Trophoblast cell (in vitro differentiated cells and primary cell): ENCODE data around the gene ZBED4.

Experiments
- DNase-seq, 2 donors: peaks; one replicate each; pipeline ENCODE4 v3.0.0-alpha.2; 2016
- H2AFZ ChIP-seq: 2 replicates; pipeline ENCODE4 v1.6.1; 2013; ENCODE audit warnings: low read length, moderate library complexity, mild to moderate bottlenecking; ENCODE audit not compliant: insufficient read depth, poor library complexity
- H2AK5ac ChIP-seq: 2 replicates; pipeline ENCODE4 v1.6.1; 2013; ENCODE audit warnings: mild to moderate bottlenecking, low read length
- H2BK120ac ChIP-seq: 2 replicates; pipeline ENCODE4 v1.6.1; 2013; ENCODE audit warnings: low read length, mild to moderate bottlenecking, moderate library complexity; ENCODE audit not compliant: insufficient read depth, poor library complexity
- H2BK12ac ChIP-seq: 2 replicates; pipeline ENCODE4 v1.6.1; 2013; ENCODE audit warnings: mild to moderate bottlenecking, low read length, moderate library complexity
- H2BK5ac ChIP-seq: 2 replicates; pipeline ENCODE4 v1.6.1; 2013; ENCODE audit warnings: low read length, low read depth, moderate library complexity, mild to moderate bottlenecking; ENCODE audit not compliant: poor library complexity
- H3K14ac ChIP-seq: 2 replicates; pipeline ENCODE4 v1.6.1; 2013; ENCODE audit warnings: mild to moderate bottlenecking, low read length
- H3K18ac ChIP-seq: 2 replicates; pipeline ENCODE4 v1.6.1; 2013; ENCODE audit warnings: mild to moderate bottlenecking, low read length
- H3K23ac ChIP-seq: 2 replicates; pipeline ENCODE4 v1.6.1; 2013; ENCODE audit warnings: low read length
- H3K27ac ChIP-seq: 2 replicates; pipeline ENCODE4 v1.5.1; 2013; ENCODE audit warnings: low read depth, mild to moderate bottlenecking, inconsistent platforms, low read length, moderate library complexity
- H3K27me3 ChIP-seq: 2 replicates; pipeline ENCODE4 v1.6.1; 2013; ENCODE audit warnings: inconsistent platforms, mild to moderate bottlenecking, low read length, moderate library complexity; ENCODE audit not compliant: insufficient read depth
- H3K36me3 ChIP-seq, 2 experiments: 1 replicate in 1 of 2; 2 replicates in 1 of 2; pipeline ENCODE4 v1.6.1; 2013; ENCODE audit warnings: low read length in 2 of 2, mild to moderate bottlenecking in 2 of 2, moderate library complexity in 1 of 2; ENCODE audit not compliant: insufficient read depth in 2 of 2, control insufficient read depth in 1 of 2
- H3K4ac ChIP-seq: 2 replicates; pipeline ENCODE4 v1.6.1; 2013; ENCODE audit warnings: low read depth, mild to moderate bottlenecking, low read length, moderate library complexity
- H3K4me1 ChIP-seq, 2 experiments: 1 replicate in 1 of 2; 2 replicates in 1 of 2; pipeline ENCODE4 v1.6.1; 2013; ENCODE audit warnings: low read length in 2 of 2, mild to moderate bottlenecking in 2 of 2, moderate library complexity in 1 of 2; ENCODE audit not compliant: insufficient read depth in 2 of 2, control insufficient read depth in 1 of 2
- H3K4me2 ChIP-seq: 2 replicates; pipeline ENCODE4 v1.6.1; 2013; ENCODE audit warnings: inconsistent platforms, mild to moderate bottlenecking, low read length, moderate library complexity
- H3K4me3 ChIP-seq: 2 replicates; pipeline ENCODE4 v1.5.1; 2013; ENCODE audit warnings: mild to moderate bottlenecking, low read depth, low read length, inconsistent platforms
- H3K79me1 ChIP-seq: one replicate; pipeline ENCODE4 v1.6.1; 2013; ENCODE audit warnings: low read length
- H3K79me2 ChIP-seq: 2 replicates; pipeline ENCODE4 v1.6.1; 2013; ENCODE audit warnings: low read length, mild to moderate bottlenecking; ENCODE audit not compliant: control insufficient read depth, insufficient read depth, poor library complexity
- H3K9ac ChIP-seq: 2 replicates; pipeline ENCODE4 v1.6.1; 2013; ENCODE audit warnings: mild to moderate bottlenecking, low read length
- H3K9me3 ChIP-seq: 2 replicates; pipeline ENCODE4 v1.6.1; 2013; ENCODE audit warnings: low read depth, mild to moderate bottlenecking, control low read depth, inconsistent platforms, low read length; ENCODE audit not compliant: insufficient read depth
- H4K12ac ChIP-seq: 2 replicates; pipeline ENCODE4 v1.6.1; 2013; ENCODE audit warnings: low read depth, mild to moderate bottlenecking, low read length, moderate library complexity
- H4K8ac ChIP-seq: 2 replicates; pipeline ENCODE4 v1.6.1; 2013; ENCODE audit warnings: low read depth, mild to moderate bottlenecking, low read length, moderate library complexity
- H4K91ac ChIP-seq: one replicate; pipeline ENCODE4 v1.6.1; 2013; ENCODE audit warnings: low read depth, mild to moderate bottlenecking, low read length, moderate library complexity
- WGBS: extraction: QIAGEN DNeasy Blood & Tissue Kit; methylation state at CpG from one replicate; pipeline ENCODE4 v1.1.7; 2013; ENCODE audit warnings: missing lambda C conversion rate; ENCODE audit not compliant: insufficient read length, insufficient coverage; ENCODE audit errors: extremely low coverage; 5-methylcytosine and 5-hydroxymethylcytosine counted together

The ZBED4 gene

GRCh38 chr22:49872347-49872746 is 18.7 kb downstream of the ZBED4 start:
- H3K9ac ChIP-seq: no peak overlapping the region
- H2AK5ac ChIP-seq: no peak overlapping the region
- peaks cover 4% of the 10 kb centered on the region for H3K79me2 ChIP-seq
- H3K27ac ChIP-seq: no peak overlapping the region
- no peak overlapping the region for H3K4me2 ChIP-seq
- H2BK5ac ChIP-seq: no peak overlapping the region
- no peak overlapping the region for H2AFZ ChIP-seq
- H3K79me1 ChIP-seq: no peaks in the 10 kb centered on the region
- H2BK120ac ChIP-seq: no peak overlapping the region
- peaks cover 2 to 10% of the 10 kb centered on the region in 2 experiments for H3K36me3 ChIP-seq
- H3K18ac ChIP-seq: no peak overlapping the region
- H2BK12ac ChIP-seq: no peak overlapping the region
- no peak overlapping the region for H4K8ac ChIP-seq
- no peaks in the 10 kb centered on the region for H3K27me3 ChIP-seq
- no peak overlapping the region for H3K14ac ChIP-seq
- no peak overlapping the region for H4K12ac ChIP-seq
- peaks cover 4% of the 10 kb centered on the region for H3K9me3 ChIP-seq
- no peak overlapping the region for H3K23ac ChIP-seq
- no peak overlapping the region for H4K91ac ChIP-seq
- no peak overlapping the region for H3K4ac ChIP-seq
- no peak overlapping the region for H3K4me3 ChIP-seq
- no peaks in the 10 kb centered on the region for H3K4me1 ChIP-seq
- no CpG with 5 or more reads among the region's 7 CpGs for WGBS
- no peak for DNase-seq

- H2BK5ac ChIP-seq: no peak overlapping the region
- no peaks in the 10 kb centered on the region for H3K27me3 ChIP-seq
- H2BK12ac ChIP-seq: no peak overlapping the region
- no peak overlapping the region for H2BK120ac ChIP-seq
- H2AK5ac ChIP-seq: no peak overlapping the region
- H3K36me3 ChIP-seq: peaks cover 4 to 8% of the 10 kb centered on the region in 2 experiments
- H3K9ac ChIP-seq: no peak overlapping the region
- H3K4me2 ChIP-seq: no peak overlapping the region
- H3K23ac ChIP-seq: no peak overlapping the region
- no peak overlapping the region for H3K4me3 ChIP-seq
- H3K27ac ChIP-seq: no peak overlapping the region
- no peaks in the 10 kb centered on the region for H3K79me1 ChIP-seq
- no peaks in the 10 kb centered on the region for H3K4me1 ChIP-seq
- no peak overlapping the region for H2AFZ ChIP-seq
- no peak overlapping the region for H4K12ac ChIP-seq
- H4K91ac ChIP-seq: no peak overlapping the region
- no peak overlapping the region for H4K8ac ChIP-seq
- H3K18ac ChIP-seq: no peak overlapping the region
- no CpG with 5 or more reads among the region's 16 CpGs for WGBS
- peaks cover 4% of the 10 kb centered on the region for H3K79me2 ChIP-seq
- no peak overlapping the region for H3K4ac ChIP-seq
- no peak for DNase-seq
- H3K9me3 ChIP-seq: peaks cover 4% of the 10 kb centered on the region
- no peak overlapping the region for H3K14ac ChIP-seq
Measured at GRCh38 chr22:49873228-49873940, 19.7 kb downstream of the ZBED4 start.

DNA sequence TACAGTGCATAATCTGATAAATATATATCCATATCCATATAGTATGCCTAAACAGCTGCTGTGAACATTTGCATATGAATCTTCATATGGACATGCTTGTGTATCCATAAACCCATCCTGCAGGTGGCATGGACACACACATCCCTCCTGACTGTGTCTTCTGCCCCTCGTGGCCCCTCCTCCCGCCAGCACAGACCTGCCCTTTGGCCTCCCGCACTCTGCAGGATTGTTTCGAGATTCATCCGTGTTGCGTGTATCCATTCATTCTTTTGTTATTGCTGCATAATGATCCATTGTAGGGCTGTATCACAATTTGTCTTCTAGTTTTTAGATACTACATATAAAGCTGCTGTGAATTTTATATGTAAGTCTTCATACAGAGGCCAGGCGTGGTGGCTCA is 24.0 kb downstream of the ZBED4 start:
- H3K36me3 ChIP-seq: peaks cover 6 to 7% of the 10 kb centered on the region in 2 experiments
- no peak overlapping the region for H2BK12ac ChIP-seq
- no peak overlapping the region for H3K4me2 ChIP-seq
- no peak overlapping the region for H2AK5ac ChIP-seq
- H4K12ac ChIP-seq: no peak overlapping the region
- H3K27me3 ChIP-seq: no peaks in the 10 kb centered on the region
- H3K4me1 ChIP-seq: peaks cover 4 to 5% of the 10 kb centered on the region in 2 experiments
- no peak overlapping the region for H2BK120ac ChIP-seq
- no peaks in the 10 kb centered on the region for H3K79me1 ChIP-seq
- H3K4ac ChIP-seq: no peak overlapping the region
- H3K27ac ChIP-seq: no peak overlapping the region
- no peak overlapping the region for H2BK5ac ChIP-seq
- no peak overlapping the region for H3K9ac ChIP-seq
- no peak overlapping the region for H2AFZ ChIP-seq
- no peak overlapping the region for H4K8ac ChIP-seq
- H3K79me2 ChIP-seq: peaks cover 4% of the 10 kb centered on the region
- DNase-seq: no peak
- peaks cover 3% of the 10 kb centered on the region for H3K9me3 ChIP-seq
- WGBS: no CpG with 5 or more reads among the region's 7 CpGs
- no peak overlapping the region for H3K4me3 ChIP-seq
- H4K91ac ChIP-seq: no peak overlapping the region
- no peak overlapping the region for H3K14ac ChIP-seq
- no peak overlapping the region for H3K23ac ChIP-seq
- H3K18ac ChIP-seq: no peak overlapping the region

- Histone ChIP-seq H3K23ac (no peak overlapping the region), H3K18ac (no peak overlapping the region), H3K4me1 (peaks cover 4 to 5% of the 10 kb centered on the region in 2 experiments), H4K91ac (no peak overlapping the region), H2AK5ac (no peak overlapping the region), H3K27ac (no peak overlapping the region), H3K9ac (no peak overlapping the region), H2AFZ (no peak overlapping the region), H3K4ac (no peak overlapping the region), H4K12ac (no peak overlapping the region), H3K4me2 (no peak overlapping the region), H3K14ac (no peak overlapping the region), H2BK120ac (no peak overlapping the region), H3K36me3 (peaks cover 6 to 7% of the 10 kb centered on the region in 2 experiments), H2BK12ac (no peak overlapping the region), H3K79me1 (no peaks in the 10 kb centered on the region), H2BK5ac (no peak overlapping the region), H3K27me3 (no peaks in the 10 kb centered on the region), H4K8ac (no peak overlapping the region), H3K4me3 (no peak overlapping the region), H3K79me2 (peaks cover 4% of the 10 kb centered on the region), H3K9me3 (peaks cover 3% of the 10 kb centered on the region)
- WGBS: no CpG with 5 or more reads among the region's 8 CpGs
- DNase-seq: no peak
Measured at GRCh38 chr22:49878206-49878605, 24.6 kb downstream of the ZBED4 start.
